ENCODE measurements around the gene PLIN1.

GRCh38 chr15:89680282-89680873, 1.2 kb upstream of the PLIN1 start:
- no peak for TF ChIP-seq CTCF (IDR thresholded peaks at IDR 0.05)
- no peak for TF ChIP-seq POLR2A (IDR thresholded peaks at IDR 0.05)
- TF ChIP-seq EP300 (IDR thresholded peaks at IDR 0.05; ENCODE audit: low read depth): no peak

Data from transverse colon (tissue), 3 donors.